Mononuclear cell (primary cell): ENCODE measurements around the gene BRWD1. TPM values are rescaled to one million over a fixed set of nuclear protein-coding genes. Genes with fewer than 3 reads are reported as not detected.

Experiments
- H3K27me3 ChIP-seq: 2 replicates; pipeline ENCODE4 v1.6.0; 2011; ENCODE audit warnings: low read length, control low read depth; ENCODE audit not compliant: insufficient read depth
- H3K4me1 ChIP-seq: 2 replicates; pipeline ENCODE4 v1.5.1; 2011; ENCODE audit warnings: mild to moderate bottlenecking, low read length, control low read depth; ENCODE audit not compliant: insufficient read depth
- H3K4me3 ChIP-seq: 2 replicates; pipeline ENCODE4 v1.5.1; 2011; ENCODE audit warnings: mild to moderate bottlenecking, low read length, moderate library complexity
- H3K9me3 ChIP-seq: 2 replicates; pipeline ENCODE4 v1.5.1; 2011; ENCODE audit warnings: low read depth, mild to moderate bottlenecking, control low read depth, low read length
- total RNA-seq: library from RNA; depleted of rRNA; stranded (reverse); fragments of >200 nt; gene quantifications from one replicate; pipeline ENCODE4 v1.2.3, GENCODE V29; 2012

The BRWD1 gene
- total RNA-seq = 188 TPM

DNA sequence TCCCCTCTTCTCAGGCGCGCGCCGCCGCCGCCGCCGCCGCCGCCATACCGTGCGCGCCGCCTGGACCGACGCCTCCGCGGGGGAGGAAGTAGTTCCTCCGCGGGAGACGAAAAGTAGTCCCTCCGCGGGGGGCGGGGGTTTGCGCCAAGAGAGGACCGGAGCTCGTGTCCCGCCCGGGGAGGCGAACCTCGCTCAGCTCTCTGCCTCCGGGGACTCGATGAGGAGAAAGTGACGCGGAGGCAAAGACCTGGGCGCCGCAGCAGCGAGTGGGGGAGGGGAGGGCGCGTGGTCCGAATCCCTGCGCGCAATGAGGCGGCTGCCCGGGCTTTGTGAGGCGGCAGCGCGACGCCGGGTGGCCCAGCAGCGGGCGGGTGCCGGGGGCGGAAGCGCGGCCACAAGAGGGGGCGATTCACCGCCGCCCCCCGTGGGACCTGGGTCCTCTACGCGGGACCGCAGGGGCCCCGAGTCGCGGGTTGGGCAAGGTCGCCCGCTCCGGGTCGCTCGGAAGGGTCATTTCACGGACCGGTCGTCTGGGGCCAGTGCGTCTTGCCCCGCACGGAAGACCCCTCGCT, at the start of gene BRWD1:
TSS of gene BRWD1 (minus strand) at position 62 of the 572 bp plus-strand sequence. CDS start 141 bp downstream, outside the sequence.
- no peaks in the 10 kb centered on the region for H3K9me3 ChIP-seq
- H3K4me1 ChIP-seq = peaks cover 29% of the 10 kb centered on the region
- no peaks in the 10 kb centered on the region for H3K27me3 ChIP-seq
- peak within 1 kb of the TSS; percentile 82 for H3K4me3 ChIP-seq

DNA sequence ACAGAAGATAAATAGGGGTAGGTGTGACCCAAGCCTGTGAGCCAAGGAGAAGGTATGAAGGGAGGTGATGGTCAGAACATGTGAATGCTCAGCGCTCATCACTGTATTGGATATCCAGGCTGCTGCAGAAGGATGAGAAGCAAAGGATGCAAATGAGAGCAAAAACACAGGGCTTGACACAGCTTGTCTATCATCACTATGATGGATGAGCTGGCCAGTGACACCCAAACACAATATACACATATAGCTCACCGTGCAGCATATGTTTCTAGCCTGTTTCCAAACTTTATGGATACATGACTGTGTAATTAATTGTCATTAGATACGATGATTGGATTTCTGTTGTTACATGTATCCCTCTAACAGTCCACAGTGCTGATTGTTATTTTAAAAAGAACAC, 49.3 kb upstream of the BRWD1 start:
- Histone ChIP-seq H3K4me1 (peaks cover 10% of the 10 kb centered on the region), H3K9me3 (no peaks in the 10 kb centered on the region)

DNA sequence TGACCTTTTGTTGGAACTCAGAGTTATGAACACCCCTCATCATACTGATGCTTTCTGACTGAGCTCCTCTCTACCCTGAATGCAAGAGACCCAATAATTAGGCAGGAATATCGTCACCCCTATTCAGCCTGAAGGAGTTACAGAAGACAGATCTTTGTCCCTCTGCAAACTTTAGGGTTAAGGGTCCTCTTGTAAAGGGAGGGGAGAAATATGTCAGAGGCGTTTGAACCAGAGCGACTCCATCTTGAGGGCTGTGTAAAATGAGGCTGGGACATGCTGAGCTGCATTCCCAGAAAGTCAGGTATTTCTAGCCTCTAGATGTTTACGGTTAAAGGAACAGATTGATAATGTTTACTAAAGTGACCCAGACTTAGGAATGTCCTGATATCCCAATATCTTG, 46.0 kb upstream of the BRWD1 start:
- Histone ChIP-seq H3K4me1 (peaks cover 10% of the 10 kb centered on the region), H3K27me3 (no peaks in the 10 kb centered on the region), H3K4me3 (no peak overlapping the region), H3K9me3 (no peaks in the 10 kb centered on the region)

More for the DNA sequence above, 49.3 kb upstream of the BRWD1 start:
- Histone ChIP-seq H3K4me3 (no peak overlapping the region), H3K27me3 (no peaks in the 10 kb centered on the region)

DNA sequence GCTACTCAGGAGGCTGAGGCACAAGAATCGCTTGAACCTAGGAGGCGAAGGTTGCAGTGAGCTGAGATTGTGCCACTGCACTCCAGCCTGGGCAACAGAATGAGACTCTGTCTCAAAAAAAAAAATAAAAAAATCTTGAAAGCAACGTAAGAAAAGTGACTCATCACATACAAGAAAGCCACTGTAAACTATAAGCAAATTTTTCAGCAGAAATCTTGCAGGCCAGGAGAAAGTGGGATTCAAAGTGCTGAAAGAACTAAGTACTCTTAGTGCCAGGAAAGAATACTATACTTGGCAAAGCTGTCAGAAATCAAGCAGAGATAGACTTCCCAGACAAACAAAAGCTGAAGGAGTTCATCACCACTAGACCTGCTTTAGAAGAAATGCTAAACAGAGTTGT, 39.9 kb upstream of the BRWD1 start:
- H3K9me3 ChIP-seq = no peaks in the 10 kb centered on the region
- no peak overlapping the region for H3K4me3 ChIP-seq
- no peaks in the 10 kb centered on the region for H3K27me3 ChIP-seq
- peaks cover 9% of the 10 kb centered on the region for H3K4me1 ChIP-seq

DNA sequence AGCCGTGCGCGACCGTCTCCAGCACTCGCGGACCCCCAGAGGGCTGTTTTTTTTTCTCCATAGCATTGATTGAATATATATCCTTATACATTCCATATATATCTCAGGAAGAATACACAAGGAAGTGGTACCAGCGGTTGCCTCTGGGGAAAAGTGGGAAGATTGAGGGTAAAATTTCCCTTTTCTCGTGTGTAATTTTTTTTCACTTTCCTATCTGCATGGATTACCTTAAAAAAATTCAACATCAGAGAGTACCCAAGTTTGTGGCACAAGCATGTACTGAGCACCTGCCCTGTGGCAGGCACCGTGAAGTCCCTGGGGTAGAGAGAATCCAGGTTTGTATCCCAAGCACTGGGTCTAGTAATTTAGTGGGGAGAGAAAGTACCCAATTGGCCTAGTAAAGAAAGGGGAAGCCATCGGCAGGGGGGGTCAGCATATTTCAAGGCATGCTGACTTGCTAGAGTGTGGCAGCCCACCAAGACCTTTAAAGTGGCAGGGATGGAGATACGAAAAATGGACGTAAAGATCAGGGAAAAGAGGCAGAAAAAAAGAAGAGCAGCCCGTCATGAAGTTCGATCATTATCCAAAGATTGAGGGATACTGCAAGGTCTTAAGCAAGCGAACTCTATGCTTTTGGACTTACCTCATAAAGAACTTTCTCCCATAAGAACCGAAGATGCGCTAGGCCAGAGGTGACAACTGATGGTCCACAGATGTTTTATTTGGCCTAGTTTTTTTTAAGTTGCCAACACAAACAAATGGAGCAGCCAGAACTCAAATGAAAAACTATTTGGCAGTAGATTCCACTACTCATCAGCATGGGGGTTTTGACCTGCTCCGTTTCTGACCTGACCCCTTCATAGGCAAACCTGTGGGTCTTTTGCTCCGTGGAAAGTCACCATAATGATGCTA, 36.9 kb upstream of the BRWD1 start:
- Histone ChIP-seq H3K4me3 (peak overlapping the region; percentile 53), H3K4me1 (peaks cover 24% of the 10 kb centered on the region)

DNA sequence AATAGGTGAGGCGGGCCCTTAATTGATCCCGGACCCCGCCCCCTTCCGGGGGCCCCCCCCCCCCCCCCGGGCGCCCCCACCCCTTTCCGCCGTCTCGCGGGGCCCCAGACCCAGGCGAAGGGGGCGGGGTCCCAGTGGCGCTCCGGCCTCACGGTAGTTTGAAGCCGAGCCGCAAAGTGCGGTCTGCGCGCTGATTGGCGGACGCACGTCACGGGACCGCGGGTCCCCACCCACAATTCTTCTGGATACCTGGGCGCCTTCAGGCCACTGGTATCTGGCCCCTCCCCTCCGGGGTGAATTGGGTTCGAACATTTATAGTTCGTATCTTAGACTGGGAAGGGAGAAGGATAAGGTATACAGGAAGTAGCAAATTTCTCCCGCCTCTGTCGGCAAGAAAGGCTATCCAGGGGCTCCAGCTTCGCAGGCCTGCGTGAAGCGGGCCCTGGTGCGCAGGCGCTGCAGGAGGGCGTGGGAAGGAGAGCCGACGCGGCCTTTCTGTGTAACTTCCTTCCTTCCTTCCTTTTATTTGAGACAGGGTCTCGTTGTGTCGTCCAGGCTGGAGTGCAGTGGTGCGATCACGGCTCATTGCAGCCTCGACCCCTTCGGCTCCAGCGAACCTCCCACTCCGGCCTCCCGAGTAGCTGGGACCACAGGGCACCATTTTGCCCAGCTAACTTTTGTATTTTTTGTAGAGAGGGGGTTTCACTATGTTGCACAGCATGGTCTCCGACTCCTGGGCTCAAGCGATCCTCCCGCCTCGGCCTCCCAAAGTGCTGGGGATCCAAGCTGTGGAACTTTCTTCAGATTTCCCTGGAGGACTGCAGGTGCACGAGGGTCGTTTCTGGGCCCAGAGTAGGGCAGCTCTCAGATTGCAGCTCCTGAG, 36.0 kb upstream of the BRWD1 start:
- H3K27me3 ChIP-seq = no peaks in the 10 kb centered on the region
- H3K9me3 ChIP-seq = no peaks in the 10 kb centered on the region
- peaks cover 26% of the 10 kb centered on the region for H3K4me1 ChIP-seq
- H3K4me3 ChIP-seq = peak overlapping the region; percentile 53

More for the DNA sequence above, 36.9 kb upstream of the BRWD1 start:
- Histone ChIP-seq H3K27me3 (no peaks in the 10 kb centered on the region), H3K9me3 (no peaks in the 10 kb centered on the region)

DNA sequence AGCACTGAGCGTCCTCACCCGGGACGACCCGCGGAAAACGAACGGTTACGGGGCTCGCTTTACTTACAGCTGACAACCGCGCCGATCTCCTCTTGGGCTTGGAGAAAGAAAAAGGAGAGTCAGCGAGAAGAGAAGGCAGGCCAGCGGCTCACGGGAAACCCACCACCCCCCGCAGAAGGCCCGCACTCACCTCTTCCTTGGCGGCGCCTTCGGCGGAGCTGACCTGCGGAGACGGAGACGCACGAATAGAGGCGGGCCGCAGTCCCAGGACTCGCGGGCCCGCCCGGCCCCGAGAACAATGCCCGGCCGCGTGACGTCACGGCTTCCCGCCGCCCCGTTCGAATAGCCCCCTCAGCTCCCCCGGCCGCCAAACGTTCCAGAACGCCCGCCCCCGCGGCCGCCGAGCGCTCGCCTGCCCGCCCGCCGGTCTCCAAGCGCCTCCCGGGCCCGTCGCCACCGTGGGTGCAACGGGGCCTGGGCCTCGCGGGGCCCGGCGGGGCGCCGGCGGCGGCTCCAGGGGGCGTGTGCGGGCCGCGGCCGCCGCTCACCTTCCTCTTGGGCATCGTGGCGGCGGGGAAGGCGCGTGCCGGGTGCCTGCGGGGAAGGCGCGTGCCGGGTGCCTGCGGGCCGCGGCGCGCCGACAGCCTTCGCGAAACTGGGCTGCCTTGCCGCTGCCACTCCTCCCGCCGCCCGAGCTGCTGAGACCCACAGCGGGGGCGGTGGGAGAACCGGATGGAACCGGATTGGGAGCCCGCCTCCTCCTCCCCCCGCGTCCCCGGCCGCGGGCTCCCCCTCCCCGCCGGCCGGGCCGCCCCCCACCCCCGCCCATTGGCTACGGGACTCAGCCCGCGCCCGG, 35.2 kb upstream of the BRWD1 start, which contains the start of gene HMGN1:
TSS of gene HMGN1 (minus strand) at position 734 of the 856 bp plus-strand sequence. CDS start at position 563, 171 bp downstream.
- Histone ChIP-seq H3K4me3 (peak within 1 kb of the TSS; percentile 83), H3K27me3 (no peaks in the 10 kb centered on the region), H3K4me1 (peaks cover 26% of the 10 kb centered on the region), H3K9me3 (no peaks in the 10 kb centered on the region)

DNA sequence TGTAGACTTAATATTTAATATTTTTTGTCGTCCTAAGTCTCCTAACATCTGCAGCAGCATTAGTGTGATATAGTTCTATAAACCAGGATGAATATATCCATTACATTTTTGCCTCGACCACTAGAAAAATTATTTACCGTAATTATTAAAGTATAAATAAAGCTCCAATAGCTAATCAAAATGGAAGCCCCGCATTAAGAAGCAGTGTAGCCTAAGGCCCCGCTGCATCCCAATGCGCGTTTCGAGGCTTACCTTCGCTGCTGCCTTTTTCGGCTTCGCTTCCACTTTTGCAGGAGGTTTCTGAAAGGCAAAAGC, 34.6 kb upstream of the BRWD1 start:
- Histone ChIP-seq H3K4me3 (peak overlapping the region; percentile 83), H3K9me3 (no peaks in the 10 kb centered on the region), H3K4me1 (peaks cover 26% of the 10 kb centered on the region), H3K27me3 (no peaks in the 10 kb centered on the region)

DNA sequence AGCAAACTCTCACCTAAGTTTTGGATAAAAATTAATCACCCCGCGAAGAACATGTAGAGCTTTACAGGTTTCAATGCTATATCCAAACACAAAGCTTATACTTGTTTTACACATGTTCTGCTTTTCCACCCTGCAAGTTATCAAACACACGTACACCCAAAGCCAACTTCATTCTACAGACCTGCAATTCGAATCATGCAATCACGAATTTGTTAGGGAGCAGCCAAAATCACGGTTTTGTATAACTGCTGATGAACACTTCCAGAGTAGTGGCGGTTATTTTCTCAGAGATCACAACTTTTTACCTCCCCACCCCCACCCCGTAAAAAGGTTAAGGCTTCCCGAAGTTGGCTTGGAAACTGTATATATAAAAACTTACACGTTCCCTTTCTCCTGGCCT, 34.1 kb upstream of the BRWD1 start:
- Histone ChIP-seq H3K4me3 (peak overlapping the region; percentile 83), H3K9me3 (no peaks in the 10 kb centered on the region), H3K4me1 (peaks cover 26% of the 10 kb centered on the region), H3K27me3 (no peaks in the 10 kb centered on the region)

DNA sequence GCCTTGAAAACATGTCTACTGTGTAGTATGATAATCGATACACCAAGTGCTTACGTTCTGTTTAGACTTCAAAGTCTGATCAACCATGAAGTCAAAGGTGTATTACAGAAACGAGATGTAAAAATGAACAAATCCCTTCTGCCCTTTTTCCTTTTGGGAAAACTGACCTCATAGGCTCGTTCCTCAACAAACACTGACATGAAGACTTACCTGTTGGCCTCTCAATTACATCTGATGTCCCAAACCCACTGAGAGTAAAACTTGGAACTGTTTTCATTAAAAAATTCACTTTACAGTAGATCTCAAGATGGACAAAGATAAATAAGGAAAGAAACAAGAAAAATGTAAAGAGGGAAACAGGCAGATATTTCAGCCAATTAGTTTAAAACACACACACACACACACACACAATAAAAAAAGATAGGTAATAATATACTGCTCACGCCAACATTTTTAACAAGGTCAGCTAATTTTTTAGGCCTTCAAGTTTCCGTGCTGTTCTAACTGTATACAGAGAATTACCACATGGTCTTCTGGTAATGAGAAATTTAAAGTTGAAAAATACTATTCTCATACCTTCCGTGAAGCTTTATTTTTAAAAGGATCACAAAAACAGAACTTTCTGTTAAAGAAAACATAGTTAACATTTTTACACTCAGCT, 33.4 kb upstream of the BRWD1 start:
- Histone ChIP-seq H3K4me3 (no peak overlapping the region), H3K4me1 (peaks cover 26% of the 10 kb centered on the region)

DNA sequence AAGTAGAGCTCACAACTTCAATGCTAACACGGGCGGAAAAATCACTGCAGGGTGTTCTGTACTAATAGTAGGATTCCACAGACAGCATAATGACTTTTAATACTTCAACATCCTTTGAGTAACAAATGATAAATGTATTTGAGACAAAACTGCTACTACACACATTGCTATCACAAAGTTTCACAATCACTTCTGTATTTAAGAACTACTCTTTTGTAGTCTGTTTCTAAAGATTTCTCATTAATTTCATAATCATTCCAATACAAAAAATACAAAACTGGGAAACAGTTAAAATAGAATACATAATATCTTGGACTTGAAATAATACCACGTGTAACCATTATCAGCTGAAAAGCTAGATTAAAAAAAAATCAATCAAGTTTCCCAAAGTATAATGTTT, 32.8 kb upstream of the BRWD1 start:
- Histone ChIP-seq H3K4me1 (peaks cover 26% of the 10 kb centered on the region), H3K27me3 (no peaks in the 10 kb centered on the region), H3K9me3 (no peaks in the 10 kb centered on the region), H3K4me3 (no peak overlapping the region)

More for the DNA sequence above, 33.4 kb upstream of the BRWD1 start:
- Histone ChIP-seq H3K9me3 (no peaks in the 10 kb centered on the region), H3K27me3 (no peaks in the 10 kb centered on the region)

DNA sequence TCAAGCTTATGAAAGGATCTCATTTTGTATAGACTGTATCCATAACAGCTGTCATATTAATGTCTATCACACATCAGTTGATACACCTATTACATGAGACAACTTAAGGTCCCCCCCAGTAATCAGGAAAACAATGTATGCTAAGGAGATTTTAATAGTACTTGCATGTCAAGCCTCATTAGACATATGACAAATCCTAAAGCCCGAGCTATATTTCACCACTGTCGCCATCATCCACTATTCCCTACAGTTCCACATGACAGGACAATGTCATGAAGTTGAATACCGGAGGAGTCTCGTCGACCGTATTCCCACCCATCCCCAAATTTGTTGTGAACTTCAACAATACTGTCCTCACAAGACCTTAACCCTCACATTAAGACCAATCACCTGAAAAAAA, 32.0 kb upstream of the BRWD1 start:
- Histone ChIP-seq H3K4me3 (no peak overlapping the region), H3K4me1 (peaks cover 26% of the 10 kb centered on the region), H3K27me3 (no peaks in the 10 kb centered on the region), H3K9me3 (no peaks in the 10 kb centered on the region)

DNA sequence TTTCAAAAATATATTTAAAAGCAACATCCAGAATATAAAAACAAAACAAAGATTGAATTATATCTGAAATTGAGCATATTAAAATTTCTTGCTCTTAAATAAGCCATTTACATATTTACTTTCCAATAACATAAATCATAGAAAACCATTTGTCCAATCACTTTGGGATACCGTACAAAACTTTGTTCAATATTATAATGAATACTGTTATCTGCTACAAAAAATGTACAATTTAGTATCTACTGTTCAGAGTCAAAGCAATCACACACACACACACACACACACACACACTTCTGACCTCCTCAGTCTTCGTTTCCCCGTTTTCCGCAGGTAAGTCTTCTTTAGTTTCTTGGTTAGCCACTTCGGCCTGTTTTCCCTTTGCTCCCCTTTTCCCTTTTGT, 31.4 kb upstream of the BRWD1 start:
- Histone ChIP-seq H3K4me3 (no peak overlapping the region), H3K9me3 (no peaks in the 10 kb centered on the region), H3K27me3 (no peaks in the 10 kb centered on the region), H3K4me1 (peaks cover 20% of the 10 kb centered on the region)
